Heart left ventricle (tissue), 16 donors: ENCODE data around the gene MON1A. TPM values are rescaled to one million over a fixed set of nuclear protein-coding genes. Genes with fewer than 3 reads are reported as not detected.
A peak's percentile ranks its signal among the peaks of the same experiment; 100 is the strongest.

Experiments
- ATAC-seq, 4 donors: fragments of 200-7000 bp; cut with Tn5 transposase; one replicate each; pipeline ENCODE4 v1.9.1; 2020 to 2022; ENCODE audit warnings: moderate library complexity in 4 of 4, mild to moderate bottlenecking in 3 of 4, moderate number of reproducible peaks in 1 of 4
- DNase-seq, 5 donors: peaks; one replicate each; pipeline ENCODE4 v3.0.0-alpha.2; 2020
- H3K27ac ChIP-seq, 12 donors: fragments of 200-600 bp; sonication (generic) in 4 of 12; one replicate each; pipeline versions ENCODE4 v1.5.0 to v1.8.0; 2016 to 2022; ENCODE audit warnings: mild to moderate bottlenecking in 2 of 12
- H3K27me3 ChIP-seq, 9 donors: fragments of 200-600 bp; sonication (generic) in 2 of 9; one replicate each; pipeline versions ENCODE4 v1.5.1 to v1.8.0; 2016 to 2022; ENCODE audit warnings: mild to moderate bottlenecking in 3 of 9
- H3K36me3 ChIP-seq, 9 donors: fragments of 200-600 bp; sonication (generic) in 2 of 9; one replicate each; pipeline versions ENCODE4 v1.5.0 to v1.8.0; 2018 to 2022; ENCODE audit warnings: mild to moderate bottlenecking in 2 of 9
- H3K4me1 ChIP-seq, 12 donors: fragments of 200-600 bp; sonication (generic) in 4 of 12; one replicate each; pipeline versions ENCODE4 v1.5.0 to v1.8.0; 2016 to 2022; ENCODE audit warnings: mild to moderate bottlenecking in 3 of 12
- H3K4me3 ChIP-seq, 12 donors: fragments of 200-600 bp; sonication (generic) in 4 of 12; one replicate each; pipeline versions ENCODE4 v1.5.0 to v1.8.0; 2017 to 2022; ENCODE audit warnings: mild to moderate bottlenecking in 9 of 12, moderate library complexity in 4 of 12
- H3K9me3 ChIP-seq, 12 donors: fragments of 200-600 bp; sonication (generic) in 4 of 12; one replicate each; pipeline versions ENCODE4 v1.5.0 to v1.8.0; 2016 to 2022; ENCODE audit warnings: mild to moderate bottlenecking in 1 of 12
- POLR2A ChIP-seq, 2 donors: fragments of 450-650 bp; IDR thresholded peaks; one replicate each; pipeline ENCODE4 v1.6.1; 2017; ENCODE audit warnings: antibody characterized with exemption in 2 of 2, mild to moderate bottlenecking in 2 of 2, moderate library complexity in 2 of 2
- WGBS, 4 donors: extraction: QIAGEN DNeasy Blood & Tissue Kit in 2 of 4; methylation state at CpG; one replicate each; pipeline versions ENCODE4 v1.1.5 to v1.1.7; 2013 to 2018; 5-methylcytosine and 5-hydroxymethylcytosine counted together
- intact Hi-C, 10 donors: fragments of 100-400 bp; cut with DNase I; formaldehyde crosslinking; loops; one replicate each; pipeline versions ENCODE4 v1.11.1 to v1.14.2; 2022
- polyA plus RNA-seq, 2 donors: library from polyadenylated mRNA; stranded (reverse); fragments of 200-250 nt; gene quantifications; one replicate each; pipeline ENCODE4 v1.2.3, GENCODE V29; 2013
- total RNA-seq, 9 donors: library from RNA; depleted of rRNA in 2 of 9; stranded (reverse); fragments of >200 nt in 2 of 9; fragmentation: NEBNext Ultra II Directional in 3 of 9; extraction: Animal tissue kit (Norgen Biotek cat#: 25700) in 3 of 9; gene quantifications; one replicate each; pipeline versions ENCODE4 v1.1.0 to v1.2.4, GENCODE V29; 2016 to 2023
- TF ChIP-seq, protein P1 (sequence below), 12 donors: fragments of 200-600 bp; sonication (generic) in 4 of 12; IDR thresholded peaks; one replicate each; pipeline versions ENCODE4 v1.5.0 to v1.8.0; 2018 to 2022; ENCODE audit warnings: antibody characterized with exemption in 12 of 12, mild to moderate bottlenecking in 5 of 12
- donor health status: ischemic (EF 13 %, LVEDD 7.1; RV severe dilation, severe dysfunction).
- donor health status: healthy with polysubstance abuse.
- donor health status: DM: no; HTN: yes; CAD: no.
- donor health status: DM: no; HTN: no; CAD: no.
- donor health status: ischemic (EF 25% LVEDD 6.9; RV normal size, moderate dysfunction).
- donor health status: ischemic (EF 25% LVEDD 5.7; RV mildly dilated, moderate dysfunction).
- donor health status: healthy.
- donor health status: DM: yes; HTN: yes; CAD: no.
- donor health status: ischemic (EF 35%, LVEDD 5.7; RV mildly dilated, moderate dysfunction).
- donor health status: nonischemic (EF 11% LVEDD 7.7; RV severe dilation, severe dysfunction).
- donor health status: DM: yes; HTN: yes; CAD: no.
- donor health status: PGD.
- donor health status: ischemic (EF 29% LVEDD 5.4; RV normal size, mild dysfunction).
- donor health status: nonischemic (EF 23%, LVEDD 6.1; RV moderate dilation, normal function).

The MON1A gene
- total and polyA plus RNA-seq, 11 donors: 4.8 to 16.3 (median 7.7) TPM

DNA sequence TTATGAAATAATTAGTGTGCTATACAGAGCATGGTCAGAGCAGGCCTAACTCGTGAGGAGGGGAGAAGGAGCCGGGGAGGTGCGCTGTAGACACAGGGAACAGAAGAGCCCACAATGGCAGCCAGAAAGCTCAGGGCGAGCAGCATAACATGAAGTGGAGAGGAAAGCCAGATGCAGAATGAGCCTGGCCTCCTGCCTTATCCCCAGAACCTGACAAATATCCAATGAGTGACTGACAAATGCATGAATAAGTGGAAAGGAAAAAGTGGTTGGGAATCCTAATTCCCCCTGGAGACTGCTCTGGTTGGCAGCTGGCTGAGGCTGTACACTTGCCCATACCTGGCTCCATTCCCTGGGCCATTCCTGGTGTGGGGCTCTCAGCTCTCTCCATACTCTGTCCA, 16.7 kb downstream of the MON1A start:
- ATAC-seq: peak; percentile 56 to 76 (median 64)
- H3K4me3 ChIP-seq: no peak overlapping the region
- no peak overlapping the region for H3K27ac ChIP-seq
- intact Hi-C loops: loop anchor here in 1 of 10 donors (10.0 kb wide), 1 partner anchor 208 kb away; no protein-coding TSS in a partner anchor
- no peaks in the 10 kb centered on the region for H3K9me3 ChIP-seq
- no peak for DNase-seq
- 75 to 88% (median 85%) methylated on average over 4 of the region's 4 CpGs for WGBS, 4 donors
- peaks cover 0 to 2% (median 0%) of the 10 kb centered on the region in 12 donors for H3K4me1 ChIP-seq
- TF ChIP-seq POLR2A (IDR thresholded peaks at IDR 0.05): no peak
- TF ChIP-seq, protein P1, sequence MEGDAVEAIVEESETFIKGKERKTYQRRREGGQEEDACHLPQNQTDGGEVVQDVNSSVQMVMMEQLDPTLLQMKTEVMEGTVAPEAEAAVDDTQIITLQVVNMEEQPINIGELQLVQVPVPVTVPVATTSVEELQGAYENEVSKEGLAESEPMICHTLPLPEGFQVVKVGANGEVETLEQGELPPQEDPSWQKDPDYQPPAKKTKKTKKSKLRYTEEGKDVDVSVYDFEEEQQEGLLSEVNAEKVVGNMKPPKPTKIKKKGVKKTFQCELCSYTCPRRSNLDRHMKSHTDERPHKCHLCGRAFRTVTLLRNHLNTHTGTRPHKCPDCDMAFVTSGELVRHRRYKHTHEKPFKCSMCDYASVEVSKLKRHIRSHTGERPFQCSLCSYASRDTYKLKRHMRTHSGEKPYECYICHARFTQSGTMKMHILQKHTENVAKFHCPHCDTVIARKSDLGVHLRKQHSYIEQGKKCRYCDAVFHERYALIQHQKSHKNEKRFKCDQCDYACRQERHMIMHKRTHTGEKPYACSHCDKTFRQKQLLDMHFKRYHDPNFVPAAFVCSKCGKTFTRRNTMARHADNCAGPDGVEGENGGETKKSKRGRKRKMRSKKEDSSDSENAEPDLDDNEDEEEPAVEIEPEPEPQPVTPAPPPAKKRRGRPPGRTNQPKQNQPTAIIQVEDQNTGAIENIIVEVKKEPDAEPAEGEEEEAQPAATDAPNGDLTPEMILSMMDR (IDR thresholded peaks at IDR 0.05): no peak
- H3K27me3 ChIP-seq: no peaks in the 10 kb centered on the region
- peaks cover 0 to 41% (median 33%) of the 10 kb centered on the region in 9 donors for H3K36me3 ChIP-seq

DNA sequence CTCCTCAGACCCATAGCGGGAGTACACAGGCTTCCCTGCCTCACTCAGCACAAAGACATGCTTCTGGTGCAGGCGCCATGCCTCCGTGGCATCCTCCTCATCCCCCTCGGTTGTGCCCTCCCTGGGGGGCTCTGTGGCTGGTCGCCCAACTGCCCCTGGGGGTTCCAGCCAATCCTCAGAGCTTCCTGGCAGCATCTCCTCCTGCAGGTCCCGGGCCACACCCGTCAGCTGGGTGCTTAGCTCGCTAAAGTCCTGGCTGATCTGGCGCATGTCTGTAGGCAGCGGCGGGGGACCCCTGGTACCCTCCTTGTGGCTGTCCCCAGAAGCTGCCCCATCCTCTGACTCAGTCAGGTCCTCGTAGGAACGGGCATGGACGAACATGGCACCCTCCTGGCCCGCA, 18.0 kb downstream of the MON1A start:
- TF ChIP-seq, protein P1 (IDR thresholded peaks at IDR 0.05): no peak
- TF ChIP-seq POLR2A (IDR thresholded peaks at IDR 0.05): no peak
- ATAC-seq (no peak), DNase-seq (no peak)
- no peak overlapping the region for H3K27ac ChIP-seq
- H3K4me1 ChIP-seq: peaks cover 0 to 4% (median under 1%) of the 10 kb centered on the region in 12 donors
- peaks cover 0 to 41% (median 33%) of the 10 kb centered on the region in 9 donors for H3K36me3 ChIP-seq
- WGBS, 4 donors: 90 to 97% (median 93%) methylated on average over 6 to 15 of the region's 15 CpGs
- H3K4me3 ChIP-seq: no peak overlapping the region
- no peaks in the 10 kb centered on the region for H3K27me3 ChIP-seq
- H3K9me3 ChIP-seq: no peaks in the 10 kb centered on the region
- intact Hi-C loops: loop anchor here in 1 of 10 donors (10.0 kb wide), 1 partner anchor 207 kb away; no protein-coding TSS in a partner anchor

DNA sequence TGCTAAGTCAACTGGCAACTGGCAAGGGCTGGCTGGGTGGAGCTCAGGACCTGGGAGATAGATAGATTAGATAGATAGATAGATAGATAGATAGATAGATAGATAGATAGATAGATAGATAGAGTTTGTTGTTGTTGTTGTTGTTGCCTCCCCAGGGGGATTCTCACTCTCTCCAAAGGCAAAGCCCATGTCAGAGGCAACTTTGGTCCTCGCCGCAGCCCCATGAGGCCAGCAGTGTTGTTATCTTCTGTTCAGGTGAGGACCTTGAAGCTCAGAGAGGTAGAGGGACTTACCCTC, 18.5 kb downstream of the MON1A start:
- ATAC-seq: no peak
- Histone ChIP-seq H3K27me3 (no peaks in the 10 kb centered on the region), H3K27ac (no peak overlapping the region), H3K9me3 (no peaks in the 10 kb centered on the region), H3K4me1 (peaks cover 0 to 9% (median 5%) of the 10 kb centered on the region in 12 donors), H3K36me3 (peaks cover 0 to 41% (median 33%) of the 10 kb centered on the region in 9 donors), H3K4me3 (no peak overlapping the region)
- no peak for TF ChIP-seq POLR2A (IDR thresholded peaks at IDR 0.05)
- TF ChIP-seq, protein P1 (IDR thresholded peaks at IDR 0.05): no peak
- DNase-seq: no peak
- intact Hi-C loops: loop anchor here in 1 of 10 donors (10.0 kb wide), 1 partner anchor 206 kb away; no protein-coding TSS in a partner anchor
- WGBS, 4 donors: 78 to 98% (median 87%) methylated on average over 2 of the region's 2 CpGs

DNA sequence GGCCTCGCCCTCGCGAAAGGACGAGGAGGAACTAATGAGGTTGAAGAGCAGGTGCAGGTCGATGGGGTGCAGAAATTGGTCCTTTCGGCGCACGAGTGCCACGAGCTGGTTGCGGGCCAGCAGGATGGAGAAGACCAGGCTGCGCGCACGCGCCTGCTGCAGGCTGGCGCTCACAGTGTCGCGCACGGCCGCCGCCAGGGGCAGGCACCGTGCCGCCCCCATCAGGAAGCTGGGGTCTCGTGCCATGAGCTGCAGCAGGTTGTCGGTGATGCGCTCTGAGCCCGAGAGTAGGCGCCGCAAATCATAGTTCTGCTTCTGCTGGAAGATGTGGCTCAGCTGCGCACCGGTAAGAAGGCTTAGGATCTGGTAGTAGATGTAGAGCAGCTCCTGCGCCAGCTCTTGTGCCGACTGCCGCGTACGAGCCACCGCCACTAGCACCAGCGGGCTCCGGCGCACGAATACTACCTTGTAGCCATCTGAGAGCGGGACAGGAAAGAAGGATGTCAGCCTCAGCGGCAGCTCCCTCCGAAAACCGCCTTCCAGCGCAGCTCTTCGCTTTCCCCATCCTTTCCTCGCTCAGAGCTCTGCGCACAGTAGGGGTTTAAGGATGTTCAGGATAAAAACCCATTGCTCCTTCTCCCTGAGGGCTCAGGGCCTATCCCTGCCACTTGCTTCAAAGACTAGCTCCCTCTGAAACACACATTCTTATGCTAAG, 19.0 kb downstream of the MON1A start:
- Histone ChIP-seq H3K9me3 (no peaks in the 10 kb centered on the region), H3K4me3 (no peak overlapping the region), H3K27me3 (no peaks in the 10 kb centered on the region), H3K4me1 (peaks cover 0 to 14% (median 10%) of the 10 kb centered on the region in 12 donors), H3K27ac (no peak overlapping the region), H3K36me3 (peaks cover 0 to 41% (median 33%) of the 10 kb centered on the region in 9 donors)
- no peak for TF ChIP-seq POLR2A (IDR thresholded peaks at IDR 0.05)
- TF ChIP-seq, protein P1 (IDR thresholded peaks at IDR 0.05): no peak
- 79 to 83% (median 82%) methylated on average over 42 to 48 of the region's 48 CpGs for WGBS, 4 donors
- intact Hi-C loops: loop anchor here in 1 of 10 donors (10.0 kb wide), 1 partner anchor 206 kb away; no protein-coding TSS in a partner anchor
- no peak for DNase-seq
- no peak for ATAC-seq
